Testis (tissue), 3 donors: ENCODE measurements around the gene GPC1. TPM values are rescaled to one million over a fixed set of nuclear protein-coding genes. Genes with fewer than 3 reads are reported as not detected.

ENCODE experiments used
- DNase-seq: peaks from one replicate; pipeline ENCODE4 v3.0.0-alpha.2; 2019
- H3K27ac ChIP-seq, 2 donors: fragments of 200-600 bp; sonication (generic); one replicate each; pipeline ENCODE4 v1.5.1; 2019
- H3K27me3 ChIP-seq: fragments of 200-600 bp; sonication (generic); one replicate; pipeline ENCODE4 v1.5.1; 2019
- H3K36me3 ChIP-seq: fragments of 200-600 bp; sonication (generic); one replicate; pipeline ENCODE4 v1.5.1; 2017; ENCODE audit warnings: low read depth; ENCODE audit errors: missing control alignments
- H3K4me1 ChIP-seq: fragments of 200-600 bp; sonication (generic); one replicate; pipeline ENCODE4 v1.5.1; 2019
- H3K4me3 ChIP-seq, 2 donors: fragments of 200-600 bp; sonication (generic); one replicate each; pipeline ENCODE4 v1.5.1; 2017 to 2019
- H3K9me3 ChIP-seq: fragments of 200-600 bp; sonication (generic); one replicate; pipeline ENCODE4 v1.5.1; 2017
- CTCF ChIP-seq, 3 experiments: fragments of 450-650 bp in 2 of 3; fragments of 200-600 bp in 1 of 3; sonication (generic) in 1 of 3; IDR thresholded peaks; one replicate each; pipeline ENCODE4 v1.5.1; 2016 to 2019; ENCODE audit warnings: antibody characterized with exemption in 3 of 3, mild to moderate bottlenecking in 2 of 3, moderate library complexity in 1 of 3
- POLR2A ChIP-seq: fragments of 450-650 bp; IDR thresholded peaks from one replicate; pipeline ENCODE4 v1.6.1; 2017; ENCODE audit warnings: antibody characterized with exemption, mild to moderate bottlenecking, moderate library complexity
- WGBS, 2 donors: methylation state at CpG; one replicate each; pipeline ENCODE4 v1.1.5; 2018; 5-methylcytosine and 5-hydroxymethylcytosine counted together
- intact Hi-C: fragments of 100-400 bp; cut with DNase I; formaldehyde crosslinking; loops from one replicate; pipeline ENCODE4 v1.15.1; 2023; ENCODE audit warnings: low total_unique reads
- polyA plus RNA-seq: library from polyadenylated mRNA; stranded (reverse); fragments of 350-450 nt; fragmentation: Illumina TruSeq; extraction: RNeasy Lipid Tissue Mini Kit (QIAGEN cat#74804); gene quantifications from one replicate; pipeline ENCODE4 v1.2.3, GENCODE V29; 2014; ENCODE audit warnings: low read depth, low replicate concordance; ENCODE audit not compliant: insufficient read depth
- total RNA-seq, 2 donors: library from RNA; depleted of rRNA; stranded (reverse); fragments of >200 nt; gene quantifications; one replicate each; pipeline ENCODE4 v1.2.3, GENCODE V29; 2016

Gene GPC1
- total and polyA plus RNA-seq, 3 donors from 2014 or later, result 74.2 to 479 (median 244) TPM

DNA sequence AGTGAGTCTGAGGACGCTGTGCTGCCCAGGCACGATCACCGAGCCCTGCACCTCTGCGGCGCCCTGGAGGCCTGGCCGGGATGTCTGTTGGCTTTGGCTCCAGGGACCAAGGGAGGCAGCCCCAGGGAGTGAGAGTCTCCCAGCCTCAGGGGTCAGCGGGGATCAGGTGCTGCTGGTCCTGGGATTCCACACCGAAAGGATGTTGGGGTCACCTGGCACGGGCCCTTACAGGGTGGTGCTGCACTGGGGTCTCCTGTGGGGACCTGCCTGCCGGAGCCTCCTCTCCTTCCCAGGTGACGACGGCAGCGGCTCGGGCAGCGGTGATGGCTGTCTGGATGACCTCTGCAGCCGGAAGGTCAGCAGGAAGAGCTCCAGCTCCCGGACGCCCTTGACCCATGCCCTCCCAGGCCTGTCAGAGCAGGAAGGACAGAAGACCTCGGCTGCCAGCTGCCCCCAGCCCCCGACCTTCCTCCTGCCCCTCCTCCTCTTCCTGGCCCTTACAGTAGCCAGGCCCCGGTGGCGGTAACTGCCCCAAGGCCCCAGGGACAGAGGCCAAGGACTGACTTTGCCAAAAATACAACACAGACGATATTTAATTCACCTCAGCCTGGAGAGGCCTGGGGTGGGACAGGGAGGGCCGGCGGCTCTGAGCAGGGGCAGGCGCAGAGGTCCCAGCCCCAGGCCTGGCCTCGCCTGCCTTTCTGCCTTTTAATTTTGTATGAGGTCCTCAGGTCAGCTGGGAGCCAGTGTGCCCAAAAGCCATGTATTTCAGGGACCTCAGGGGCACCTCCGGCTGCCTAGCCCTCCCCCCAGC is 30.5 kb downstream of the GPC1 start:
- H3K4me3 ChIP-seq, result no peak overlapping the region
- no peaks in the 10 kb centered on the region for H3K36me3 ChIP-seq
- no peaks in the 10 kb centered on the region for H3K4me1 ChIP-seq
- no peak for DNase-seq
- H3K9me3 ChIP-seq, result no peaks in the 10 kb centered on the region
- no peak for TF ChIP-seq CTCF (IDR thresholded peaks at IDR 0.05)
- TF ChIP-seq POLR2A, result no peak
- 66 to 75% methylated on average over 20 to 25 of the region's 28 CpGs for WGBS, 2 donors
- intact Hi-C loops, result no loop called here
- no peak overlapping the region for H3K27ac ChIP-seq
- no peaks in the 10 kb centered on the region for H3K27me3 ChIP-seq

- intact Hi-C loops, result no loop called here
- Histone ChIP-seq H3K27me3 (no peaks in the 10 kb centered on the region), H3K4me3 (no peak overlapping the region), H3K9me3 (no peaks in the 10 kb centered on the region), H3K4me1 (no peaks in the 10 kb centered on the region), H3K36me3 (no peaks in the 10 kb centered on the region), H3K27ac (no peak overlapping the region)
- WGBS, 2 donors, result 77 to 83% methylated on average over 5 to 19 of the region's 19 CpGs
- no peak for TF ChIP-seq POLR2A
- peak; percentile 15 for DNase-seq
These were observed 31.2 kb downstream of the GPC1 start for GRCh38 chr2:240466579-240467148.

DNA sequence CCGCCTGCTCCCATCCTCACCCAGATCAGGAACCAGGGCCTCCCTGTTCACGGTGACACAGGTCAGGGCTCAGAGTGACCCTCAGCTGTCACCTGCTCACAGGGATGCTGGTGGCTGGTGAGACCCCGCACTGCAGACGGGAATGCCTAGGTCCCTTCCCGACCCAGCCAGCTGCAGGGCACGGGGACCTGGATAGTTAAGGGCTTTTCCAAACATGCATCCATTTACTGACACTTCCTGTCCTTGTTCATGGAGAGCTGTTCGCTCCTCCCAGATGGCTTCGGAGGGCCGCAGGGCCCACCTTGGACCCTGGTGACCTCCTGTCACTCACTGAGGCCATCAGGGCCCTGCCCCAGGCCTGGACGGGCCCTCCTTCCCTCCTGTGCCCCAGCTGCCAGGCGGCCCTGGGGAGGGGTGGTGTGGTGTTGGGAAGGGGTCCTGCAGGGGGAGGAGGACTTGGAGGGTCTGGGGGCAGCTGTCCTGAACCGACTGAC is 31.7 kb downstream of the GPC1 start:
- Histone ChIP-seq H3K9me3 (no peaks in the 10 kb centered on the region), H3K4me3 (no peak overlapping the region), H3K27me3 (no peaks in the 10 kb centered on the region), H3K4me1 (no peaks in the 10 kb centered on the region), H3K36me3 (no peaks in the 10 kb centered on the region), H3K27ac (no peak overlapping the region)
- DNase-seq, result no peak
- no peak for TF ChIP-seq CTCF (IDR thresholded peaks at IDR 0.05)
- no peak for TF ChIP-seq POLR2A
- intact Hi-C loops, result no loop called here
- WGBS, 2 donors, result 81 to 87% methylated on average over 3 to 12 of the region's 12 CpGs

- H3K36me3 ChIP-seq, result no peaks in the 10 kb centered on the region
- no peaks in the 10 kb centered on the region for H3K4me1 ChIP-seq
- H3K9me3 ChIP-seq, result no peaks in the 10 kb centered on the region
- no peaks in the 10 kb centered on the region for H3K27me3 ChIP-seq
- no peak overlapping the region for H3K27ac ChIP-seq
- 83 to 86% methylated on average over 16 to 22 of the region's 22 CpGs for WGBS, 2 donors
- no peak overlapping the region for H3K4me3 ChIP-seq
- peak; percentile 27 for DNase-seq
- TF ChIP-seq POLR2A, result no peak
- TF ChIP-seq CTCF (IDR thresholded peaks at IDR 0.05), result no peak
- intact Hi-C loops, result no loop called here
These were observed 32.3 kb downstream of the GPC1 start for GRCh38 chr2:240467659-240468302.
